Measurements from ENCODE around the gene SCMH1. TPM values are rescaled to one million over a fixed set of nuclear protein-coding genes. Genes with fewer than 3 reads are reported as not detected.
"Not testable (repeated sequence)": the region's sequence is repeated elsewhere in the genome, so short reads cannot be mapped to it uniquely, and the experiment has no call there.

Gene SCMH1
- total RNA-seq, 4 donors from 2014 or later, result 30.6 to 72.9 (median 36.3) TPM

- Histone ChIP-seq H3K4me1 (peaks cover 0 to 17% (median 0%) of the 10 kb centered on the region in 4 donors), H3K9me3 (peaks cover 0 to 18% (median 2%) of the 10 kb centered on the region in 4 donors), H3K27ac (no peak overlapping the region), H3K27me3 (no peaks in the 10 kb centered on the region), H3K36me3 (peaks cover 0 to 29% (median 0%) of the 10 kb centered on the region in 3 donors), H3K4me3 (no peak overlapping the region)
- no peak for DNase-seq (ENCODE audit: low spot score in 2 of 2)
- WGBS, 2 donors, result 100% methylated on average over 1 of the region's 1 CpG
- TF ChIP-seq EP300 (IDR thresholded peaks at IDR 0.05) (no peak), CTCF (IDR thresholded peaks at IDR 0.05) (no peak), POLR2A (IDR thresholded peaks at IDR 0.05) (no peak)
Measured at GRCh38 chr1:41217441-41217840, 24.7 kb downstream of the SCMH1 start.

- no peak for DNase-seq (ENCODE audit: low spot score in 2 of 2)
- Histone ChIP-seq H3K27ac (no peak overlapping the region), H3K9me3 (peaks cover 0 to 18% (median 2%) of the 10 kb centered on the region in 4 donors), H3K4me3 (no peak overlapping the region), H3K36me3 (peaks cover 0 to 29% (median 0%) of the 10 kb centered on the region in 3 donors), H3K27me3 (no peaks in the 10 kb centered on the region), H3K4me1 (peaks cover 0 to 12% (median 0%) of the 10 kb centered on the region in 4 donors)
- TF ChIP-seq POLR2A (IDR thresholded peaks at IDR 0.05) (no peak), CTCF (IDR thresholded peaks at IDR 0.05) (no peak), EP300 (IDR thresholded peaks at IDR 0.05) (no peak)
Measured at GRCh38 chr1:41215623-41216022, 26.5 kb downstream of the SCMH1 start.

- H3K4me1 ChIP-seq, result peaks cover 0 to 12% (median 0%) of the 10 kb centered on the region in 4 donors
- H3K4me3 ChIP-seq, result no peak overlapping the region
- peaks cover 0 to 12% (median 2%) of the 10 kb centered on the region in 4 donors for H3K9me3 ChIP-seq
- H3K27me3 ChIP-seq, result no peaks in the 10 kb centered on the region
- no peak for TF ChIP-seq EP300 (IDR thresholded peaks at IDR 0.05)
- no peak for TF ChIP-seq POLR2A (IDR thresholded peaks at IDR 0.05)
- no peak for TF ChIP-seq CTCF (IDR thresholded peaks at IDR 0.05)
- WGBS, 2 donors, result 88 to 92% methylated on average over 1 of the region's 1 CpG
- H3K36me3 ChIP-seq, result peaks cover 0 to 14% (median 0%) of the 10 kb centered on the region in 3 donors
- no peak overlapping the region for H3K27ac ChIP-seq
- no peak for DNase-seq (ENCODE audit: low spot score in 2 of 2)
Measured at GRCh38 chr1:41213341-41213740, 28.8 kb downstream of the SCMH1 start.

- DNase-seq (ENCODE audit: low spot score in 2 of 2); H3K36me3 ChIP-seq; H3K27ac ChIP-seq; H3K4me3 ChIP-seq; H3K27me3 ChIP-seq; H3K9me3 ChIP-seq: not testable (repeated sequence)
- WGBS, 2 donors, result 94 to 97% methylated on average over 2 of the region's 2 CpGs
- peaks cover 0 to 12% (median 0%) of the 10 kb centered on the region in 4 donors for H3K4me1 ChIP-seq
Measured at GRCh38 chr1:41211608-41212007, 30.5 kb downstream of the SCMH1 start.

- not testable (repeated sequence) for H3K4me3 ChIP-seq; DNase-seq (ENCODE audit: low spot score in 2 of 2); H3K27ac ChIP-seq; H3K36me3 ChIP-seq; H3K9me3 ChIP-seq; H3K27me3 ChIP-seq; H3K4me1 ChIP-seq
- WGBS, 2 donors, result 94 to 99% methylated on average over 2 of the region's 2 CpGs
Measured at GRCh38 chr1:41207053-41207452, 35.1 kb downstream of the SCMH1 start.

GRCh38 chr1:41200728-41201127, 41.4 kb downstream of the SCMH1 start:
- Histone ChIP-seq H3K4me3 (no peak overlapping the region), H3K9me3 (peaks cover 0 to 22% (median 3%) of the 10 kb centered on the region in 4 donors), H3K4me1 (peaks cover 0 to 3% (median 0%) of the 10 kb centered on the region in 4 donors), H3K27me3 (no peaks in the 10 kb centered on the region), H3K36me3 (peaks cover 0 to 9% (median 0%) of the 10 kb centered on the region in 3 donors), H3K27ac (no peak overlapping the region)
- 69 to 89% methylated on average over 3 of the region's 3 CpGs for WGBS, 2 donors
- no peak for DNase-seq (ENCODE audit: low spot score in 2 of 2)
- no peak for TF ChIP-seq EP300 (IDR thresholded peaks at IDR 0.05)
- no peak for TF ChIP-seq CTCF (IDR thresholded peaks at IDR 0.05)
- no peak for TF ChIP-seq POLR2A (IDR thresholded peaks at IDR 0.05)

All from tibial nerve (tissue), 4 donors.